ENCODE data around the gene TTN. TPM values are rescaled to one million over a fixed set of nuclear protein-coding genes. Genes with fewer than 3 reads are reported as not detected.
A peak's percentile ranks its signal among the peaks of the same experiment; 100 is the strongest.
"Not testable (repeated sequence)": the region's sequence is repeated elsewhere in the genome, so short reads cannot be mapped to it uniquely, and the experiment has no call there.

TTN gene
- total RNA-seq, 4 donors from 2014 or later, result 1.8 to 10.0 (median 7.2) TPM

GRCh38 chr2:178527592-178527991 is 279.6 kb downstream of the TTN start:
- no peak for TF ChIP-seq POLR2A (IDR thresholded peaks at IDR 0.05)
- no peak for TF ChIP-seq CTCF (IDR thresholded peaks at IDR 0.05)
- Histone ChIP-seq H3K27me3 (no peaks in the 10 kb centered on the region), H3K27ac (no peak overlapping the region)

GRCh38 chr2:178526256-178526655 is 281.0 kb downstream of the TTN start:
- H3K27ac ChIP-seq, result no peak overlapping the region
- no peak overlapping the region for H3K4me3 ChIP-seq
- no peaks in the 10 kb centered on the region for H3K4me1 ChIP-seq
- DNase-seq, result no peak
- TF ChIP-seq POLR2A (IDR thresholded peaks at IDR 0.05) (no peak), CTCF (IDR thresholded peaks at IDR 0.05) (no peak)
- no peaks in the 10 kb centered on the region for H3K9me3 ChIP-seq
- H3K36me3 ChIP-seq, result no peaks in the 10 kb centered on the region
- intact Hi-C loops (cut with DNase I; ENCODE audit: low total_unique reads), result no loop called here
- no peaks in the 10 kb centered on the region for H3K27me3 ChIP-seq

More at GRCh38 chr2:178527592-178527991, 279.6 kb downstream of the TTN start:
- H3K4me1 ChIP-seq, result no peaks in the 10 kb centered on the region
- no peak for DNase-seq
- no peaks in the 10 kb centered on the region for H3K9me3 ChIP-seq
- no peak overlapping the region for H3K4me3 ChIP-seq
- no peaks in the 10 kb centered on the region for H3K36me3 ChIP-seq
- intact Hi-C loops (cut with DNase I; ENCODE audit: low total_unique reads), result no loop called here

GRCh38 chr2:178525460-178525859 is 281.8 kb downstream of the TTN start:
- H3K27ac ChIP-seq; H3K4me3 ChIP-seq; DNase-seq; intact Hi-C loops (cut with DNase I; ENCODE audit: low total_unique reads); H3K36me3 ChIP-seq; H3K9me3 ChIP-seq; H3K4me1 ChIP-seq; H3K27me3 ChIP-seq: not testable (repeated sequence)

- H3K27me3 ChIP-seq; H3K36me3 ChIP-seq; H3K4me3 ChIP-seq; DNase-seq; H3K27ac ChIP-seq; H3K4me1 ChIP-seq; intact Hi-C loops (cut with DNase I; ENCODE audit: low total_unique reads); H3K9me3 ChIP-seq: not testable (repeated sequence)
Measured at GRCh38 chr2:178525010-178525409, 282.2 kb downstream of the TTN start.

GRCh38 chr2:178523596-178524134 is 283.6 kb downstream of the TTN start:
- DNase-seq, result no peak
- peak overlapping the region; percentile 65 to 76 for H3K4me3 ChIP-seq
- no peaks in the 10 kb centered on the region for H3K27me3 ChIP-seq
- peak overlapping the region; percentile 70 to 72 for H3K27ac ChIP-seq
- H3K9me3 ChIP-seq, result no peaks in the 10 kb centered on the region
- intact Hi-C loops (cut with DNase I; ENCODE audit: low total_unique reads), result no loop called here
- no peaks in the 10 kb centered on the region for H3K36me3 ChIP-seq
- H3K4me1 ChIP-seq, result no peaks in the 10 kb centered on the region
- TF ChIP-seq POLR2A (IDR thresholded peaks at IDR 0.05) (no peak), CTCF (IDR thresholded peaks at IDR 0.05) (no peak)

GRCh38 chr2:178522950-178523595 is 284.1 kb downstream of the TTN start:
- DNase-seq, result peak; percentile 75 to 76
- Histone ChIP-seq H3K9me3 (no peaks in the 10 kb centered on the region), H3K27ac (peak overlapping the region; percentile 70 to 72), H3K27me3 (no peaks in the 10 kb centered on the region), H3K36me3 (no peaks in the 10 kb centered on the region), H3K4me3 (peak overlapping the region; percentile 65 to 76), H3K4me1 (no peaks in the 10 kb centered on the region)
- TF ChIP-seq POLR2A (IDR thresholded peaks at IDR 0.05) (peak in 1 of 2 donors; percentile 52), CTCF (IDR thresholded peaks at IDR 0.05) (peak; percentile 51 to 69 (median 66))
- intact Hi-C loops (cut with DNase I; ENCODE audit: low total_unique reads), result no loop called here

All from uterus (tissue), 4 donors.